HCT116 (cell line): Measurements from ENCODE around the gene SPARC. TPM values are rescaled to one million over a fixed set of nuclear protein-coding genes. Genes with fewer than 3 reads are reported as not detected.

Experiments
- ATAC-seq: fragments of 200-7000 bp; cut with Tn5 transposase; 2 replicates; pipeline ENCODE4 v1.9.1; 2020; ENCODE audit warnings: mild to moderate bottlenecking, moderate library complexity
- BruUV-seq: library from RNA; stranded (reverse); fragments of 400-500 nt; replicated peaks from 2 replicates; lab custom pipeline; 2021; lab: Mats Ljungman, UMichigan
- CTCF ChIA-PET: fragments of 300-600 bp; sonication (Branson Sonifier 250); formaldehyde crosslinking; loops from one replicate; lab custom pipeline; 2021; ENCODE audit warnings: antibody characterized with exemption; lab: Charles Lee
- POLR2A ChIA-PET: fragments of 300-600, 350-600 bp; sonication (Branson Sonifier 250); formaldehyde crosslinking; loops from one replicate; lab custom pipeline; 2021; ENCODE audit warnings: antibody characterized with exemption; lab: Charles Lee
- RAD21 ChIA-PET, 2 experiments: fragments of 300-600 bp; sonication (Branson Sonifier 250); formaldehyde crosslinking; loops; one replicate each; lab custom pipeline; 2023; ENCODE audit warnings: low total read pairs in 2 of 2; ENCODE audit not compliant: uncharacterized antibody in 2 of 2, unreplicated experiment in 2 of 2, low non-redundant PET in 1 of 2; lab: Charles Lee
- DNase-seq: peaks from one replicate; pipeline ENCODE4 v3.0.0-alpha.2; 2010; ENCODE audit warnings: low read depth, low spot score
- H2AFZ ChIP-seq: fragments of 200-600 bp; shearing (Covaris generic), sonication (generic); 2 replicates; pipeline ENCODE4 v1.6.1; 2017; ENCODE audit warnings: low read depth, mixed run types, mixed read lengths, antibody characterized with exemption, low read length; ENCODE audit not compliant: poor library complexity, severe bottlenecking
- H3K27ac ChIP-seq: 2 replicates; pipeline ENCODE4 v1.5.1; 2012; ENCODE audit warnings: low read depth, low read length
- H3K27me3 ChIP-seq: fragments of 200-600 bp; sonication (generic); 2 replicates; pipeline ENCODE4 v1.6.1; 2016; ENCODE audit warnings: mixed run types, low read length, mixed read lengths; ENCODE audit not compliant: insufficient read depth
- H3K36me3 ChIP-seq, 2 experiments: fragments of 200-500 bp in 1 of 2; fragments of 200-600 bp in 1 of 2; sonication (Bioruptor generic) in 1 of 2; sonication (generic) in 1 of 2; 2 replicates each; pipeline versions ENCODE4 v1.5.1 to v1.6.1; 2014 to 2016; ENCODE audit warnings: low read length in 2 of 2, inconsistent platforms in 1 of 2, mixed read lengths in 1 of 2, mixed run types in 1 of 2; ENCODE audit not compliant: insufficient read depth in 2 of 2, control insufficient read depth in 1 of 2
- H3K4me1 ChIP-seq, 2 experiments: fragments of 200-600 bp in 1 of 2; sonication (generic) in 1 of 2; 2 replicates each; pipeline versions ENCODE4 v1.5.1 to v1.6.1; 2012 to 2017; ENCODE audit warnings: low read length in 2 of 2, inconsistent platforms in 1 of 2, mild to moderate bottlenecking in 1 of 2, mixed read lengths in 1 of 2, mixed run types in 1 of 2, moderate library complexity in 1 of 2; ENCODE audit not compliant: insufficient read depth in 2 of 2, control insufficient read depth in 1 of 2
- H3K4me2 ChIP-seq: fragments of 200-600 bp; sonication (generic); 2 replicates; pipeline ENCODE4 v1.6.1; 2017; ENCODE audit warnings: mixed run types, low read length, mixed read lengths
- H3K4me3 ChIP-seq, 2 experiments: fragments of 200-600 bp in 1 of 2; sonication (generic) in 1 of 2; replicated peaks in 1 of 2; 2 replicates each; pipeline ENCODE4 v1.5.1; 2011 to 2016; ENCODE audit warnings: low read length in 2 of 2, control low read depth in 1 of 2, low read depth in 1 of 2, mild to moderate bottlenecking in 1 of 2, mixed read lengths in 1 of 2, mixed run types in 1 of 2
- H3K79me2 ChIP-seq: fragments of 200-600 bp; sonication (generic); 2 replicates; pipeline ENCODE4 v1.6.1; 2017; ENCODE audit warnings: mild to moderate bottlenecking, mixed run types, low read length, moderate library complexity, mixed read lengths; ENCODE audit not compliant: insufficient read depth
- H3K9ac ChIP-seq: fragments of 200-600 bp; sonication (generic); 2 replicates; pipeline ENCODE4 v1.6.1; 2016; ENCODE audit warnings: low read length, mixed read lengths
- H3K9me2 ChIP-seq: fragments of 200-600 bp; sonication (generic), shearing (Covaris generic); 2 replicates; pipeline ENCODE4 v1.6.1; 2017; ENCODE audit warnings: mixed run types, mild to moderate bottlenecking, moderate library complexity; ENCODE audit not compliant: insufficient read depth
- H3K9me3 ChIP-seq, 2 experiments: fragments of 200-500 bp in 1 of 2; fragments of 200-600 bp in 1 of 2; sonication (Bioruptor generic) in 1 of 2; sonication (generic) in 1 of 2; 2 replicates each; pipeline ENCODE4 v1.6.1; 2014 to 2017; ENCODE audit warnings: low read length in 2 of 2, mixed read lengths in 2 of 2, inconsistent platforms in 1 of 2, low read depth in 1 of 2, mild to moderate bottlenecking in 1 of 2, mixed run types in 1 of 2, moderate library complexity in 1 of 2; ENCODE audit not compliant: control insufficient read depth in 1 of 2, insufficient read depth in 1 of 2
- H4K20me1 ChIP-seq: fragments of 200-600 bp; sonication (generic), shearing (Covaris generic); 2 replicates; pipeline ENCODE4 v1.6.1; 2017; ENCODE audit warnings: mixed run types, mild to moderate bottlenecking, moderate library complexity; ENCODE audit not compliant: insufficient read depth
- CBX3 ChIP-seq: IDR thresholded peaks from 2 replicates; pipeline ENCODE4 v1.6.1; 2012; ENCODE audit warnings: low read depth
- CEBPB ChIP-seq: IDR thresholded peaks from 2 replicates; pipeline ENCODE4 v1.6.1; 2012; ENCODE audit warnings: low read depth
- EGR1 ChIP-seq: IDR thresholded peaks from 2 replicates; pipeline ENCODE4 v1.6.1; 2012; ENCODE audit warnings: low read depth
- EZH2 ChIP-seq: fragments of 200-600 bp; sonication (generic); IDR thresholded peaks from 2 replicates; pipeline ENCODE4 v1.6.1; 2017; ENCODE audit warnings: antibody characterized with exemption, mixed run types
- POLR2AphosphoS5 ChIP-seq: IDR thresholded peaks from 2 replicates; pipeline ENCODE4 v1.6.1; 2011; ENCODE audit warnings: mild to moderate bottlenecking, low read depth, low read length, moderate library complexity
- SIN3A ChIP-seq: IDR thresholded peaks from 2 replicates; pipeline ENCODE4 v1.6.1; 2012; ENCODE audit warnings: low read depth
- SP1 ChIP-seq: IDR thresholded peaks from 2 replicates; pipeline ENCODE4 v1.6.1; 2012; ENCODE audit warnings: low read depth
- SRF ChIP-seq: IDR thresholded peaks from 2 replicates; pipeline ENCODE4 v1.6.1; 2012; ENCODE audit warnings: low read depth
- TCF7L2 ChIP-seq: IDR thresholded peaks from 2 replicates; pipeline ENCODE4 v1.7.0; 2011; ENCODE audit warnings: borderline replicate concordance, inconsistent platforms; ENCODE audit not compliant: insufficient read depth, insufficient read length; ENCODE audit errors: extremely low read depth
- YY1 ChIP-seq: IDR thresholded peaks from 2 replicates; pipeline ENCODE4 v1.6.1; 2011; ENCODE audit warnings: low read length, low read depth, moderate library complexity, mild to moderate bottlenecking; ENCODE audit not compliant: insufficient replicate concordance; ENCODE audit errors: extremely low read depth
- intact Hi-C: fragments of 100-400 bp; cut with micrococcal nuclease; formaldehyde crosslinking; loops from 2 replicates; pipeline ENCODE4 v1.10.0; 2022
- total RNA-seq: library from RNA; stranded (reverse); gene quantifications from one replicate; pipeline ENCODE4 v1.2.1, GENCODE V29; 2021; ENCODE audit not compliant: unreplicated experiment
- TF ChIP-seq, protein P1 (sequence below), 3 experiments: fragments of 200-600 bp in 1 of 3; sonication (generic) in 1 of 3; IDR thresholded peaks in 2 of 3; conservative IDR thresholded peaks in 1 of 3; 2 replicates each; pipeline ENCODE4 v1.5.1; 2012 to 2017; ENCODE audit warnings: low read depth in 2 of 3, low read length in 2 of 3, antibody characterized with exemption in 1 of 3, borderline replicate concordance in 1 of 3, control low read depth in 1 of 3, mild to moderate bottlenecking in 1 of 3, mixed read lengths in 1 of 3, mixed run types in 1 of 3, moderate library complexity in 1 of 3; ENCODE audit not compliant: insufficient read depth in 1 of 3
- TF ChIP-seq, protein P2 (sequence below): IDR thresholded peaks from 2 replicates; pipeline ENCODE4 v1.6.1; 2011; ENCODE audit warnings: mild to moderate bottlenecking, low read length, moderate library complexity; ENCODE audit not compliant: insufficient replicate concordance; ENCODE audit errors: extremely low read depth

The SPARC gene
- total RNA-seq, 1 experiment from 2014 or later = 3.0 TPM

DNA sequence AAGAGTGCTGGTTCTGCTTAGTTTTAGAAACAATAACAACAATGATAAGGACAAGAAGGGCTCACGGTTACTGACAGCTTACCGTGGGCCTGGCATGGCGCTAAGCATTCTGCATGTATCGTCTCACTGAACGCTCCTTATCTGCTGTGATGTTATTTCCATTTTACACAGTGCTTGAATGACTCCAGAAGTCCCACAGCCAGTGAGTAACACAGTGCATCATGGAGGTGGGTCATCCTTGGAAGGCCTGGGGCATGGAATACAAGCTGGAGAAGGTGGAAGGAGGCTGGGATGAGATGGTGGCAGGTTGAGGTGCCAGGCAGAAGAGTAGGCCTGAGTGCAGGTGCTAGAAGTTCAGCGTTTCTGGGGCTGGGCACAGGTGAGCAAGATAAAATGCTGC, 59.1 kb downstream of the SPARC start:
- intact Hi-C loops = no loop called here
- H3K4me1 ChIP-seq = no peaks in the 10 kb centered on the region
- H3K27me3 ChIP-seq = 0 out of 2 replicates have a peak, but pooled peaks cover 4% of the 10 kb centered on the region
- POLR2A ChIA-PET = no interaction called here
- H3K9ac ChIP-seq = no peak overlapping the region
- no peaks in the 10 kb centered on the region for H4K20me1 ChIP-seq
- BruUV-seq = no TSS peak
- no peak overlapping the region for H3K27ac ChIP-seq
- CTCF ChIA-PET = no interaction called here
- ATAC-seq (no peak), DNase-seq (no peak)
- RAD21 ChIA-PET = no interaction called here
- H2AFZ ChIP-seq = no peak overlapping the region
- no peak overlapping the region for H3K4me2 ChIP-seq
- H3K4me3 ChIP-seq = no peak overlapping the region
- H3K79me2 ChIP-seq = no peaks in the 10 kb centered on the region
- no peaks in the 10 kb centered on the region for H3K9me3 ChIP-seq
- H3K36me3 ChIP-seq = no peaks in the 10 kb centered on the region
- TF ChIP-seq TCF7L2 = no peak
- no peak for TF ChIP-seq SRF
- no peak for TF ChIP-seq EZH2
- no peak for TF ChIP-seq YY1
- no peak for TF ChIP-seq EGR1
- TF ChIP-seq CBX3 = no peak
- no peak for TF ChIP-seq CEBPB
- no peak for TF ChIP-seq SP1
- no peak for TF ChIP-seq POLR2AphosphoS5
- no peak for TF ChIP-seq SIN3A
- TF ChIP-seq, all 23 proteins: peak for 0
- H3K9me2 ChIP-seq = no peaks in the 10 kb centered on the region

DNA sequence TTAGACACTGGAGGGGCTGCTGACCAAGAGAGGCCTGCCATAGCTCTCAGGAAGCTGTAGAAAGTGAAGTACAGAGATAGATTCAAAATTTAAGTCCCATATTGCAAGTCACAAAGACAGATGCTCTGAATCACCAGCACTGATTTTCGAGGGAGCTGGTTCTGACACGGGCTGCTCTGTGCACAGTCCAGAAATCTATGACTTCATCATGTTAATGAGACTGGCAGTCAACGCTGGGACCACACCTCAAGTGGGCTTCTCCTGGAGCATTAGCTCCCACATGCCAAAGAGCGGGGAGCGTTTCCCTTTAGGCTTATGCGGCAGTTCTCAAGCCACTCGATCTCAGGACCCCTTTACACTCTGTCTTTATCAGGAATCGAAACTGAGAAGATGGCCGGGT, 61.4 kb downstream of the SPARC start:
- Histone ChIP-seq H3K9me2 (no peaks in the 10 kb centered on the region), H3K36me3 (no peaks in the 10 kb centered on the region), H2AFZ (no peak overlapping the region), H3K9me3 (no peaks in the 10 kb centered on the region), H3K4me2 (no peak overlapping the region), H3K27me3 (peaks cover 10% of the 10 kb centered on the region; the same call in 1 of the 2 replicates), H3K27ac (no peak overlapping the region), H3K4me3 (no peak overlapping the region), H3K79me2 (no peaks in the 10 kb centered on the region), H3K9ac (no peak overlapping the region), H3K4me1 (peaks cover 0 to 3% of the 10 kb centered on the region in 2 experiments; a peak in 2 of 4 replicates), H4K20me1 (no peaks in the 10 kb centered on the region)
- CTCF ChIA-PET = no interaction called here
- intact Hi-C loops = no loop called here
- RAD21 ChIA-PET = no interaction called here
- POLR2A ChIA-PET = no interaction called here
- no peak for DNase-seq
- BruUV-seq = no TSS peak
- TF ChIP-seq YY1 = no peak
- TF ChIP-seq, protein P1, sequence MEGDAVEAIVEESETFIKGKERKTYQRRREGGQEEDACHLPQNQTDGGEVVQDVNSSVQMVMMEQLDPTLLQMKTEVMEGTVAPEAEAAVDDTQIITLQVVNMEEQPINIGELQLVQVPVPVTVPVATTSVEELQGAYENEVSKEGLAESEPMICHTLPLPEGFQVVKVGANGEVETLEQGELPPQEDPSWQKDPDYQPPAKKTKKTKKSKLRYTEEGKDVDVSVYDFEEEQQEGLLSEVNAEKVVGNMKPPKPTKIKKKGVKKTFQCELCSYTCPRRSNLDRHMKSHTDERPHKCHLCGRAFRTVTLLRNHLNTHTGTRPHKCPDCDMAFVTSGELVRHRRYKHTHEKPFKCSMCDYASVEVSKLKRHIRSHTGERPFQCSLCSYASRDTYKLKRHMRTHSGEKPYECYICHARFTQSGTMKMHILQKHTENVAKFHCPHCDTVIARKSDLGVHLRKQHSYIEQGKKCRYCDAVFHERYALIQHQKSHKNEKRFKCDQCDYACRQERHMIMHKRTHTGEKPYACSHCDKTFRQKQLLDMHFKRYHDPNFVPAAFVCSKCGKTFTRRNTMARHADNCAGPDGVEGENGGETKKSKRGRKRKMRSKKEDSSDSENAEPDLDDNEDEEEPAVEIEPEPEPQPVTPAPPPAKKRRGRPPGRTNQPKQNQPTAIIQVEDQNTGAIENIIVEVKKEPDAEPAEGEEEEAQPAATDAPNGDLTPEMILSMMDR (IDR thresholded peaks at IDR 0.05 in 2 of 3, conservative IDR thresholded peaks at IDR 0.05 in 1 of 3; ENCODE audit: borderline replicate concordance in 1 of 3, insufficient read depth in 1 of 3, low read depth in 2 of 3, low read length in 2 of 3) = no peak
- TF ChIP-seq, protein P2, sequence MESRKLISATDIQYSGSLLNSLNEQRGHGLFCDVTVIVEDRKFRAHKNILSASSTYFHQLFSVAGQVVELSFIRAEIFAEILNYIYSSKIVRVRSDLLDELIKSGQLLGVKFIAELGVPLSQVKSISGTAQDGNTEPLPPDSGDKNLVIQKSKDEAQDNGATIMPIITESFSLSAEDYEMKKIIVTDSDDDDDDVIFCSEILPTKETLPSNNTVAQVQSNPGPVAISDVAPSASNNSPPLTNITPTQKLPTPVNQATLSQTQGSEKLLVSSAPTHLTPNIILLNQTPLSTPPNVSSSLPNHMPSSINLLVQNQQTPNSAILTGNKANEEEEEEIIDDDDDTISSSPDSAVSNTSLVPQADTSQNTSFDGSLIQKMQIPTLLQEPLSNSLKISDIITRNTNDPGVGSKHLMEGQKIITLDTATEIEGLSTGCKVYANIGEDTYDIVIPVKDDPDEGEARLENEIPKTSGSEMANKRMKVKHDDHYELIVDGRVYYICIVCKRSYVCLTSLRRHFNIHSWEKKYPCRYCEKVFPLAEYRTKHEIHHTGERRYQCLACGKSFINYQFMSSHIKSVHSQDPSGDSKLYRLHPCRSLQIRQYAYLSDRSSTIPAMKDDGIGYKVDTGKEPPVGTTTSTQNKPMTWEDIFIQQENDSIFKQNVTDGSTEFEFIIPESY = no peak
- ATAC-seq = no peak
